Transverse colon (tissue), 3 donors: ENCODE results near the gene MAP4.

Experiments used
- EP300 ChIP-seq: sonication (generic); formaldehyde crosslinking; IDR thresholded peaks from one replicate; pipeline ENCODE4 v1.6.1; 2017; ENCODE audit warnings: antibody characterized with exemption, low read depth
- POLR2A ChIP-seq: fragments of 450-650 bp; IDR thresholded peaks from one replicate; pipeline ENCODE4 v1.6.1; 2016; ENCODE audit warnings: antibody characterized with exemption, mild to moderate bottlenecking, moderate library complexity
- POLR2AphosphoS5 ChIP-seq, 3 donors: sonication (generic); formaldehyde crosslinking; IDR thresholded peaks; one replicate each; pipeline ENCODE4 v1.6.1; 2016; ENCODE audit warnings: antibody characterized with exemption in 3 of 3

GRCh38 chr3:47857151-47857550, 159.1 kb downstream of the MAP4 start:
- TF ChIP-seq POLR2AphosphoS5 (IDR thresholded peaks at IDR 0.05) (no peak), POLR2A (no peak), EP300 (no peak)
